Osteocyte (in vitro differentiated cells): Measurements from ENCODE around the gene SMCO3. TPM values are rescaled to one million over a fixed set of nuclear protein-coding genes. Genes with fewer than 3 reads are reported as not detected.
A peak's percentile ranks its signal among the peaks of the same experiment; 100 is the strongest.

ENCODE experiments used
- DNase-seq: peaks from one replicate; pipeline ENCODE4 v3.0.0; 2021; ENCODE audit warnings: mixed read lengths; ENCODE audit not compliant: unreplicated experiment; ENCODE audit errors: extremely low spot score
- H3K27ac Mint-ChIP-seq: one replicate; pipeline ENCODE4 v1.8.0; 2021; ENCODE audit warnings: mild to moderate bottlenecking, mixed read lengths; ENCODE audit not compliant: unreplicated experiment
- H3K27me3 Mint-ChIP-seq: one replicate; pipeline ENCODE4 v1.8.0; 2021; ENCODE audit warnings: mixed read lengths; ENCODE audit not compliant: unreplicated experiment
- H3K36me3 Mint-ChIP-seq: one replicate; pipeline ENCODE4 v1.8.0; 2021; ENCODE audit warnings: mixed read lengths; ENCODE audit not compliant: unreplicated experiment
- H3K4me1 Mint-ChIP-seq: one replicate; pipeline ENCODE4 v1.8.0; 2021; ENCODE audit warnings: mixed read lengths; ENCODE audit not compliant: unreplicated experiment
- H3K4me3 Mint-ChIP-seq: one replicate; pipeline ENCODE4 v1.8.0; 2021; ENCODE audit warnings: mild to moderate bottlenecking, moderate library complexity, mixed read lengths; ENCODE audit not compliant: unreplicated experiment
- H3K9me3 Mint-ChIP-seq: one replicate; pipeline ENCODE4 v1.8.0; 2021; ENCODE audit warnings: mixed read lengths; ENCODE audit not compliant: unreplicated experiment
- total RNA-seq: library from RNA; stranded (reverse); gene quantifications from 2 replicates; pipeline ENCODE4 v1.2.1, GENCODE V29; 2021
- TF ChIP-seq, protein P1 (sequence below): fragments of 200-600 bp; sonication (generic); IDR thresholded peaks from 2 replicates; pipeline ENCODE4 v1.5.0; 2021; ENCODE audit warnings: antibody characterized with exemption, mild to moderate bottlenecking, moderate library complexity

The SMCO3 gene
- total RNA-seq, 1 donor from 2014 or later = not detected

DNA sequence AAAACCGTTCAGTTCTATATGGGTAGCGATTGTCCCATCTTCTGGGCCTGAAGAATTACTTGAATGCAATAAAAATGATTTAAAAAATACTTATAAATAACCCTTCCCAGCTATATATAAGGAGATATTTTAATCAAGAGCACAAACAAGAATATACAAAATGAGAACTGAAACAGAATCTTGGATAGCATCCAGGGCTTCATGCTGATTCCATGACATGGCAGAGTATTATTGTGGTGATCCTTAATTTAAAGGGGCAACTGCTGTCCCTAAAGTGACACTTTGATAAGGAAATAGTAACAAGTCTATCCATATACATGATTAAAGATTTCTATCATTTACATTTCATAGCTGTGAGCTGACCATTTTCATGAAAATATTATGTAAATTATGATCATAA lies 29.5 kb downstream of the SMCO3 start:
- no peaks in the 10 kb centered on the region for H3K27me3 Mint-ChIP-seq
- H3K4me3 Mint-ChIP-seq = no peak overlapping the region
- H3K27ac Mint-ChIP-seq = no peak overlapping the region
- no peaks in the 10 kb centered on the region for H3K9me3 Mint-ChIP-seq
- peaks cover 13% of the 10 kb centered on the region for H3K4me1 Mint-ChIP-seq
- H3K36me3 Mint-ChIP-seq = peaks cover 47% of the 10 kb centered on the region
- TF ChIP-seq, protein P1, sequence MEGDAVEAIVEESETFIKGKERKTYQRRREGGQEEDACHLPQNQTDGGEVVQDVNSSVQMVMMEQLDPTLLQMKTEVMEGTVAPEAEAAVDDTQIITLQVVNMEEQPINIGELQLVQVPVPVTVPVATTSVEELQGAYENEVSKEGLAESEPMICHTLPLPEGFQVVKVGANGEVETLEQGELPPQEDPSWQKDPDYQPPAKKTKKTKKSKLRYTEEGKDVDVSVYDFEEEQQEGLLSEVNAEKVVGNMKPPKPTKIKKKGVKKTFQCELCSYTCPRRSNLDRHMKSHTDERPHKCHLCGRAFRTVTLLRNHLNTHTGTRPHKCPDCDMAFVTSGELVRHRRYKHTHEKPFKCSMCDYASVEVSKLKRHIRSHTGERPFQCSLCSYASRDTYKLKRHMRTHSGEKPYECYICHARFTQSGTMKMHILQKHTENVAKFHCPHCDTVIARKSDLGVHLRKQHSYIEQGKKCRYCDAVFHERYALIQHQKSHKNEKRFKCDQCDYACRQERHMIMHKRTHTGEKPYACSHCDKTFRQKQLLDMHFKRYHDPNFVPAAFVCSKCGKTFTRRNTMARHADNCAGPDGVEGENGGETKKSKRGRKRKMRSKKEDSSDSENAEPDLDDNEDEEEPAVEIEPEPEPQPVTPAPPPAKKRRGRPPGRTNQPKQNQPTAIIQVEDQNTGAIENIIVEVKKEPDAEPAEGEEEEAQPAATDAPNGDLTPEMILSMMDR = no peak
- no peak for DNase-seq

DNA sequence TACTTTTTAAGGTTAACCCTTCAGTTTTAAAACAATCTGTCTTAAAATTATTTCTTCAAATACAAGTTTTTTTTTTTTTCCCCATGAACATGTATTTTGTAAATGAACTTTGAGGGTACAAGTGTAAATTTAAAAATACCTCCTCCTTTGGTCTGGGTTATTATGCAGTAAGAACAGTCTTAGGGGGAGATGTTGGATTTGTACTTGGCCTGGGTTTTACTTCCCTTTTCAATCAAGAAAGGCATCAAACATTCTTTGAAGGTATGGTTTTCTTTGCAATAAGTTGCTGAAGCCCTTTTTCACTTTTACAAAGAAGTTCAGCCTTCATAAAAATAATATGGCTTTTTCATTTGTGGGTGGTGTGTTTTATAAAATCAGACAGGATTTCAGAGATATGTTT lies 31.2 kb downstream of the SMCO3 start:
- Mint-ChIP-seq H3K27me3 (no peaks in the 10 kb centered on the region), H3K4me3 (no peak overlapping the region), H3K27ac (no peak overlapping the region), H3K9me3 (no peaks in the 10 kb centered on the region), H3K36me3 (peaks cover 36% of the 10 kb centered on the region), H3K4me1 (peaks cover 18% of the 10 kb centered on the region)
- TF ChIP-seq, protein P1 = no peak
- no peak for DNase-seq

GRCh38 chr12:14781563-14781962 lies 32.4 kb downstream of the SMCO3 start:
- H3K27ac Mint-ChIP-seq = no peak overlapping the region
- H3K9me3 Mint-ChIP-seq = no peaks in the 10 kb centered on the region
- H3K36me3 Mint-ChIP-seq = peaks cover 25% of the 10 kb centered on the region
- H3K4me3 Mint-ChIP-seq = no peak overlapping the region
- H3K4me1 Mint-ChIP-seq = peaks cover 28% of the 10 kb centered on the region
- no peak for DNase-seq
- no peaks in the 10 kb centered on the region for H3K27me3 Mint-ChIP-seq
- TF ChIP-seq, protein P1 = no peak

- no peaks in the 10 kb centered on the region for H3K27me3 Mint-ChIP-seq
- TF ChIP-seq, protein P1 = no peak
- H3K4me1 Mint-ChIP-seq = peaks cover 35% of the 10 kb centered on the region
- peaks cover 20% of the 10 kb centered on the region for H3K36me3 Mint-ChIP-seq
- no peaks in the 10 kb centered on the region for H3K9me3 Mint-ChIP-seq
- no peak overlapping the region for H3K27ac Mint-ChIP-seq
- DNase-seq = no peak
- H3K4me3 Mint-ChIP-seq = no peak overlapping the region
These were observed 33.1 kb downstream of the SMCO3 start for GRCh38 chr12:14780859-14781258.

GRCh38 chr12:14779834-14780233 lies 34.1 kb downstream of the SMCO3 start:
- no peak for DNase-seq
- H3K36me3 Mint-ChIP-seq = peaks cover 12% of the 10 kb centered on the region
- TF ChIP-seq, protein P1 = no peak
- H3K27me3 Mint-ChIP-seq = no peaks in the 10 kb centered on the region
- H3K4me1 Mint-ChIP-seq = peaks cover 44% of the 10 kb centered on the region
- H3K27ac Mint-ChIP-seq = peak overlapping the region; percentile 4
- H3K9me3 Mint-ChIP-seq = no peaks in the 10 kb centered on the region
- no peak overlapping the region for H3K4me3 Mint-ChIP-seq
